ENCODE data around the gene KRTAP12-2.

- TF ChIP-seq POLR2A (IDR thresholded peaks at IDR 0.05) = no peak
- no peak for TF ChIP-seq CTCF (IDR thresholded peaks at IDR 0.05)
- no peak for TF ChIP-seq EP300 (IDR thresholded peaks at IDR 0.05)
Observed at GRCh38 chr21:44670642-44671432, 4.1 kb upstream of the KRTAP12-2 start.
